Immature natural killer cell (primary cell): Measurements from ENCODE around the gene SLC52A1. TPM values are rescaled to one million over a fixed set of nuclear protein-coding genes. Genes with fewer than 3 reads are reported as not detected.
"Not testable (repeated sequence)": the region's sequence is repeated elsewhere in the genome, so short reads cannot be mapped to it uniquely, and the experiment has no call there.

Experiments used
- DNase-seq, 3 donors: peaks; one replicate each; pipeline ENCODE4 v3.0.0; 2022; ENCODE audit warnings: mixed read lengths in 1 of 3
- H3K27ac Mint-ChIP-seq, 6 donors: one replicate each; pipeline ENCODE4 v1.8.0; 2020; ENCODE audit warnings: mixed read lengths in 6 of 6, mild to moderate bottlenecking in 5 of 6, inconsistent platforms in 4 of 6, moderate library complexity in 3 of 6
- H3K27me3 Mint-ChIP-seq, 3 donors: one replicate each; pipeline ENCODE4 v1.8.0; 2020 to 2021; ENCODE audit warnings: low read depth in 3 of 3, mild to moderate bottlenecking in 3 of 3, mixed read lengths in 3 of 3, moderate library complexity in 3 of 3, inconsistent platforms in 1 of 3
- H3K36me3 Mint-ChIP-seq, 3 donors: one replicate each; pipeline ENCODE4 v1.8.0; 2020; ENCODE audit warnings: mixed read lengths in 3 of 3, inconsistent platforms in 2 of 3, mild to moderate bottlenecking in 2 of 3
- H3K4me1 Mint-ChIP-seq, 2 donors: one replicate each; pipeline ENCODE4 v1.8.0; 2020; ENCODE audit warnings: inconsistent platforms in 2 of 2, mild to moderate bottlenecking in 2 of 2, mixed read lengths in 2 of 2, moderate library complexity in 1 of 2
- H3K4me3 Mint-ChIP-seq, 5 donors: one replicate each; pipeline ENCODE4 v1.8.0; 2020; ENCODE audit warnings: mild to moderate bottlenecking in 5 of 5, mixed read lengths in 5 of 5, inconsistent platforms in 3 of 5, moderate library complexity in 3 of 5
- H3K9me3 Mint-ChIP-seq, 6 donors: one replicate each; pipeline ENCODE4 v1.8.0; 2020; ENCODE audit warnings: mild to moderate bottlenecking in 6 of 6, mixed read lengths in 6 of 6, inconsistent platforms in 4 of 6, moderate library complexity in 3 of 6
- polyA plus RNA-seq, 3 donors: library from polyadenylated mRNA; unstranded; fragments of 300-500 nt; fragmentation: Illumina TruSeq; gene quantifications; one replicate each; pipeline ENCODE4 v1.2.3, GENCODE V29; 2021

SLC52A1 gene
- polyA plus RNA-seq, 3 donors from 2014 or later, result not detected

DNA sequence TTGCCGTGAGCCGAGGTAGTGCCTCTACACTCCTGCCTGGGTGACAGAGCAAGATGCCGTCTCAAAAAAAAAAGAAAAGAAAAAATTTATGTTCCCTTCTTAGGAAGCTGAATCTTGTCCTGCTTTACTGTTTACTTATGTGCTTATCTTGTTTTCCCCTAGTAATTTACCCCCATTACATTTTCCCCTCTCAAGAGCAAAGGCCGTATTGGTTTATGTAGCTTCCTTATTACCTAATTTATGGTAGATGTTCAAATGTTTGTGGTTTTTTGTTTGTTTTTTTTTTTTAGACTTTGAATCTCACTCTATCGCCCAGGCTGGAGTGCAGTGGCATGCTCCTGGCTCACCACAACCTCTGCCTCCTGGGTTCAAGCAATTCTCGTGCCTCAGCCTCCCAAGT lies 10.3 kb upstream of the SLC52A1 start:
- Mint-ChIP-seq H3K9me3 (no peaks in the 10 kb centered on the region), H3K36me3 (no peaks in the 10 kb centered on the region), H3K4me1 (peaks cover 7 to 23% of the 10 kb centered on the region in 2 donors), H3K27ac (no peak overlapping the region), H3K4me3 (no peak overlapping the region), H3K27me3 (peaks cover 0 to 6% (median 2%) of the 10 kb centered on the region in 3 donors)
- no peak for DNase-seq

GRCh38 chr17:5044630-5045029 lies 9.4 kb upstream of the SLC52A1 start:
- Mint-ChIP-seq H3K4me1 (peaks cover 5 to 20% of the 10 kb centered on the region in 2 donors), H3K9me3 (no peaks in the 10 kb centered on the region), H3K27ac (no peak overlapping the region), H3K27me3 (peaks cover 0 to 5% (median 2%) of the 10 kb centered on the region in 3 donors), H3K36me3 (no peaks in the 10 kb centered on the region), H3K4me3 (no peak overlapping the region)
- DNase-seq, result no peak

DNA sequence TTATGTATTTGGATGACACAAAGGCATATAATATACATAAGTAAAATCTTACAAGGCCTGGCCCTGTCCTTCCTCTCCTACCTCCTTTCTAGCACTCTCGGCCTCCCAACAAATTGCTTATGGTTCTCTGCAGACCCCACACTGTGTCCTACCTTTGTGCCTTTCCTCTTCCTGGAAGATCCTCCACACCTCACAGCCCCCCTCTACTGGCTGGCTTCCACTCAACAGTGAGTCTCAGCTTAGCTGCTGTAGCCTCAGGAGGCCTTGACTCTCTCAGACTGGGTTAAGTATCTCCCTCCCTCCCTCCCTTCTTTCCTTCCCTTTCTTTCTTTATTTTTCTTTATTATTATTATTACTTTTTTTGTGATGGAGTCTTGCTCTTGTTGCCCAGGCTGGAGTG lies 8.3 kb upstream of the SLC52A1 start:
- Mint-ChIP-seq H3K4me1 (peaks cover 0 to 12% of the 10 kb centered on the region in 2 donors), H3K27me3 (peaks cover 0 to 3% (median 0%) of the 10 kb centered on the region in 3 donors), H3K36me3 (no peaks in the 10 kb centered on the region), H3K27ac (peak overlapping the region in 1 of 6 donors; percentile 75), H3K4me3 (no peak overlapping the region), H3K9me3 (no peaks in the 10 kb centered on the region)
- DNase-seq, result no peak

GRCh38 chr17:5042157-5043022 lies 7.2 kb upstream of the SLC52A1 start:
- Mint-ChIP-seq H3K9me3 (no peaks in the 10 kb centered on the region), H3K4me1 (peaks cover 0 to 6% of the 10 kb centered on the region in 2 donors), H3K36me3 (no peaks in the 10 kb centered on the region), H3K27ac (peak overlapping the region in 4 of 6 donors; percentile 3 to 67 (median 17)), H3K4me3 (peak overlapping the region in 3 of 5 donors; percentile 27 to 59 (median 36)), H3K27me3 (peaks cover 0 to 3% (median 0%) of the 10 kb centered on the region in 3 donors)
- DNase-seq, result no peak

- Mint-ChIP-seq H3K36me3 (no peaks in the 10 kb centered on the region), H3K27ac (no peak overlapping the region), H3K4me1 (peaks cover 11 to 14% of the 10 kb centered on the region in 2 donors), H3K4me3 (no peak overlapping the region), H3K27me3 (peaks cover 5 to 7% (median 6%) of the 10 kb centered on the region in 3 donors), H3K9me3 (no peaks in the 10 kb centered on the region)
- DNase-seq, result no peak
Observed at GRCh38 chr17:5034651-5035050, 575 bp downstream of the SLC52A1 start.

DNA sequence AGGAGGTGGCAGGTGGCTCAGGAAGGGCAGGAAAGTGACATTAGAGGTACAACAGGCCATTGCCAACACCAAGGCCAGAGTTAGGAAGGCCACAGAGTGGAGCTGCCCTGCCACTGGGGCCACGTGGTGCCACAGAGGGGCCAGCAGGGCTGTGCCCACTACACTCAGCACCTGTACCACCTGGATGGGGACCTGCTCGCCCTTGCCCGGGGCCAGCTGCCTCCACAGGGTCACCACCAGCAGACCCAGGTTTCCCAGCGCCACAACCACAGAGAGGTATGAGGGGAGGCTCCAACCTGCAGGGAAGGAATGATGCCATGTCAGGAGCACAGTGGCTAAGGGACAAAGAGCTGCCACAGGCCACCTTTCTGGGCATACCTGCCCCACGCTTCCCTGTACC lies 1.2 kb downstream of the SLC52A1 start:
- no peak overlapping the region for H3K27ac Mint-ChIP-seq
- DNase-seq, result no peak
- no peak overlapping the region for H3K4me3 Mint-ChIP-seq
- peaks cover 11 to 14% of the 10 kb centered on the region in 2 donors for H3K4me1 Mint-ChIP-seq
- peaks cover 5 to 7% (median 5%) of the 10 kb centered on the region in 3 donors for H3K27me3 Mint-ChIP-seq
- H3K9me3 Mint-ChIP-seq, result no peaks in the 10 kb centered on the region
- H3K36me3 Mint-ChIP-seq, result no peaks in the 10 kb centered on the region

DNA sequence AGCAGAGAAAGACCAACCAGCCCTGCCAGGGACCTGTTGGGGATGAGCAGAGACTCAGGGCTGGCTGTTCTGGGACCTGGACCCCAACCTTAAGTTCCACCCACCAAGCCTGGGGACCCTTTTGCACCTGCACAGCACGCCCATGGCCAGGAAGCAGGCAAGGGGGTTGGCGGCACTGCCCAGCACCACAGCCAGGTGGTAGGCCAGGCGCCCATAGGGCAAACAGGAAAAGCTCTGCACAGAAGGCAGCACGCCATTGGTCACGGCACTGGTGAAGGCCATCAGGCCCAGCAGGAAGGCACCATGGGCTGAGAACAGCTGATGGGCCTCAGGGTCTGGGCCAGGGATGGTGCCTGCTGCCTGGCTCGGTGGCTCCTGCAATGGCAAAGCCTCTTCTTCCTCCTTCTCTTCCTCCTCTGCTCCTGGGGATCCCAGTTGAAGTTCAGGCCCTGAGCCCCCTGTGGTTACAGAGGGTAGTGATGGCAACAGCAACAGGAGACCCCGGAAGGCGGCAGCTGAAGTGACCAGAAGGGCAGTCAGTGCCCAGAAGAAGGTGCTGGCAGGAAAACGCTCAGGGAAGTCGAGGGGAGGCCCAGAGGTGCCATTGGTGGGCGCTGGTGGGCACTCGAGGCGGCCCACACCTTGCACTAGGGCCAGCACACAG lies 1.7 kb downstream of the SLC52A1 start:
- DNase-seq, result no peak
- Mint-ChIP-seq H3K36me3 (no peaks in the 10 kb centered on the region), H3K27me3 (peaks cover 5 to 7% (median 5%) of the 10 kb centered on the region in 3 donors), H3K27ac (no peak overlapping the region), H3K4me1 (peaks cover 11 to 14% of the 10 kb centered on the region in 2 donors), H3K4me3 (no peak overlapping the region), H3K9me3 (no peaks in the 10 kb centered on the region)

DNA sequence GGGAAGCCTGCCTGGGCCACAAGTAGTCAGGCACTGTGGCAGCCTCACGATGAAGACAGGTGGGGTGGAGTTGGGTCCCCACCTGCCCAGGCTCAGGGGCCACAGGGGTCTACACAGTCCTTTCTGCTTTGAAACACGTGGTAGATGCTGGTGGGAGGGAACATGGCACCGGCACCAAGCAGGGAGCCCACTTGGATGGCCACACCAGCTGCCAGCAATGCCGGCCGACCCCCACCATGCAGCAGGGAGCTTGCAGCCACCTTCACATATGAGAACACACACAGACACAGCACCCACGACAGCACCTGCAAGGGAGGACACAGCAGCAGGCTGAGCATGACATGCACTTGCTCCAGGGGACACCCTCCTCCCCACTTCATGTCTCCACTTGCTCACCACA lies 2.4 kb downstream of the SLC52A1 start:
- H3K4me1 Mint-ChIP-seq, result peaks cover 11 to 14% of the 10 kb centered on the region in 2 donors
- H3K4me3 Mint-ChIP-seq, result no peak overlapping the region
- no peaks in the 10 kb centered on the region for H3K36me3 Mint-ChIP-seq
- peaks cover 5 to 7% (median 5%) of the 10 kb centered on the region in 3 donors for H3K27me3 Mint-ChIP-seq
- no peak for DNase-seq
- no peaks in the 10 kb centered on the region for H3K9me3 Mint-ChIP-seq
- H3K27ac Mint-ChIP-seq, result no peak overlapping the region

DNA sequence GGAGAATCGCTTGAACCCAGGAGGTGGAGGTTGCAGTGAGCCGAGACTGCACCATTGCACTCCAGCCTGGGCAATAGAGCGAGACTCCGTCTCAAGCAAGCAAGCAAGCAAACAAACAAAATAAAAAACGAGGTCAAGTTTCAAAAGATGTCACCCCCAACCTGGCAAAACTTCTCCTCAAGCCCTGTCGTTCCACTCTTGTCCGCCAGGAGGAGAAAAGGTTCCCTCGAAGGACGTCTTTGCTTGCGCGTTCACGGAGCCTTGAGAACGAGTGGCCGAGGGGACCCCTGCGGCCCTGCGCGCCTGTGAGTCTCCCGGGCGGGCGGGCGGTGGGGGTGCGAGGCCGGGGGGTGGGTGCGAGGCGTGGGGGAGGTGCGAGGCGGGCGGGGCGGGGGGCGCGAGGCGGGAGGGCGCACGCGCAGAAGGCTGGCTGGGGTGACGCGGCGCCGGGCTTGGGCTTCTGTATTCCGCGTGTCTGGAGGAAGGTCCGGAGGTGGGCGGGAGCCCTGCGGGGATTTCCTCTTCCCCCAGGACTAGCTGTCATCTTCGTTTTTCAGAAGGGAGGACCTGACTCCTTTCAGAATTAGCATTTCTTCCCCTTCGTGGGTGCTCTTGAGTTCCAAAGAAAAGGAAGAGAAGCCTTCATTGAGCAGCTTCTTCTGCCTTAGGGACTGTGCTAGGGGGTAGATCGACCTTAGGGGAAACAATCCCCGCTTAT lies 3.7 kb downstream of the SLC52A1 start:
- H3K27me3 Mint-ChIP-seq, result peaks cover 5 to 7% (median 5%) of the 10 kb centered on the region in 3 donors
- no peaks in the 10 kb centered on the region for H3K9me3 Mint-ChIP-seq
- peak overlapping the region; percentile 68 to 88 (median 82) for H3K27ac Mint-ChIP-seq
- H3K4me3 Mint-ChIP-seq, result peak overlapping the region; percentile 82 to 85 (median 84)
- no peaks in the 10 kb centered on the region for H3K36me3 Mint-ChIP-seq
- DNase-seq, result peak; percentile 75 to 82 (median 79)
- peaks cover 11 to 14% of the 10 kb centered on the region in 2 donors for H3K4me1 Mint-ChIP-seq

GRCh38 chr17:5030168-5030567 lies 5.1 kb downstream of the SLC52A1 start:
- Mint-ChIP-seq H3K27ac (peak overlapping the region in 1 of 6 donors; percentile 63), H3K4me1 (peaks cover 11 to 14% of the 10 kb centered on the region in 2 donors)
- not testable (repeated sequence) for H3K36me3 Mint-ChIP-seq, H3K4me3 Mint-ChIP-seq, H3K27me3 Mint-ChIP-seq, DNase-seq, H3K9me3 Mint-ChIP-seq

DNA sequence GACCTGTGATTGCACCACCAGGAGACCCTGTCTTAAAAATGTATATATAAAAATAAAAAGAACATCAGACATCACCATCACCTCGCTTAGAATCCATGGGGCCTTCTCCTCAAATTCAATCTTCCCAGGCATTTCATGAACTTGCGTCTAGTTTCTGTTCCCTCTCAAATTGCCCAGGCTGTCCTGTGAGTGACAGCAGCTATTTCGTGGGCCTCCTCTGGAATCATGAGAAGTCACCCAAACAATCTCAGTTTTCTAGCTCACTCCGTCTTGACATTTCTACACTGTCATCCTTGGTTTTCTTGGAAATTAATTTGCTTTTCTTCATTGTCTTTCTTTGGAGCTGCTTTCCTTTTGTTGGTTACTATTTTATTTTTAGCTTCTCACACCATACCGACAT lies 7.3 kb downstream of the SLC52A1 start:
- H3K36me3 Mint-ChIP-seq, result peaks cover 0 to 4% (median 3%) of the 10 kb centered on the region in 3 donors
- H3K4me1 Mint-ChIP-seq, result peaks cover 11 to 14% of the 10 kb centered on the region in 2 donors
- no peak for DNase-seq
- H3K4me3 Mint-ChIP-seq, result no peak overlapping the region
- no peak overlapping the region for H3K27ac Mint-ChIP-seq
- H3K9me3 Mint-ChIP-seq, result no peaks in the 10 kb centered on the region
- peaks cover 0 to 3% (median 2%) of the 10 kb centered on the region in 3 donors for H3K27me3 Mint-ChIP-seq

- no peak overlapping the region for H3K27ac Mint-ChIP-seq
- H3K4me1 Mint-ChIP-seq, result peaks cover 11 to 14% of the 10 kb centered on the region in 2 donors
- H3K36me3 Mint-ChIP-seq, result peaks cover 0 to 8% (median 3%) of the 10 kb centered on the region in 3 donors
- DNase-seq, result no peak
- no peaks in the 10 kb centered on the region for H3K9me3 Mint-ChIP-seq
- H3K27me3 Mint-ChIP-seq, result peaks cover 0 to 3% (median 2%) of the 10 kb centered on the region in 3 donors
- no peak overlapping the region for H3K4me3 Mint-ChIP-seq
Observed at GRCh38 chr17:5027299-5027698, 7.9 kb downstream of the SLC52A1 start.

GRCh38 chr17:5024604-5025003 lies 10.6 kb downstream of the SLC52A1 start:
- Mint-ChIP-seq H3K9me3 (no peaks in the 10 kb centered on the region), H3K27ac (peak overlapping the region in 1 of 6 donors; percentile 20), H3K4me3 (no peak overlapping the region), H3K4me1 (no peaks in the 10 kb centered on the region), H3K27me3 (peaks cover 0 to 2% (median 0%) of the 10 kb centered on the region in 3 donors), H3K36me3 (peaks cover 5 to 29% (median 7%) of the 10 kb centered on the region in 3 donors)
- no peak for DNase-seq
